HepG2 (cell line): ENCODE measurements around the gene PSMC5. TPM values are rescaled to one million over a fixed set of nuclear protein-coding genes. Genes with fewer than 3 reads are reported as not detected.

ENCODE experiments used
- CEBPZ ChIP-seq: IDR thresholded peaks from 2 replicates; pipeline ENCODE4 v1.6.1; 2012; ENCODE audit warnings: low read length, improper control_type of control experiment
- CENPT ChIP-seq: sonication (generic); formaldehyde crosslinking; IDR thresholded peaks from 2 replicates; pipeline ENCODE4 v1.8.0; 2022; ENCODE audit warnings: low read depth, mild to moderate bottlenecking, moderate library complexity, missing genetic modification reagents
- FOXO4 ChIP-seq: sonication (generic); formaldehyde crosslinking; conservative IDR thresholded peaks from 2 replicates; pipeline ENCODE4 v1.8.1; 2023; ENCODE audit warnings: missing genetic modification reagents
- HDAC6 ChIP-seq: fragments of 200-600 bp; sonication (generic); IDR thresholded peaks from 2 replicates; pipeline ENCODE4 v1.7.0; 2017; ENCODE audit warnings: mild to moderate bottlenecking, antibody characterized with exemption, low read length, low read depth
- HIC2 ChIP-seq: sonication (generic); formaldehyde crosslinking; IDR thresholded peaks from 2 replicates; pipeline ENCODE4 v1.9.0; 2022; ENCODE audit warnings: low read depth, missing genetic modification reagents
- HINFP ChIP-seq: sonication (generic); formaldehyde crosslinking; IDR thresholded peaks from 2 replicates; pipeline ENCODE4 v1.4.0; 2020; ENCODE audit warnings: low read depth, mild to moderate bottlenecking, missing genetic modification reagents
- JARID2 ChIP-seq: sonication (generic); formaldehyde crosslinking; IDR thresholded peaks from 2 replicates; pipeline ENCODE4 v1.8.1; 2023; ENCODE audit warnings: missing genetic modification reagents, inconsistent platforms; ENCODE audit not compliant: insufficient replicate concordance
- KDM5B ChIP-seq: sonication (generic); formaldehyde crosslinking; IDR thresholded peaks from 2 replicates; pipeline ENCODE4 v1.4.0; 2020; ENCODE audit warnings: missing genetic modification reagents, mild to moderate bottlenecking, borderline replicate concordance
- MAFF ChIP-seq: IDR thresholded peaks from 2 replicates; pipeline ENCODE4 v1.6.1; 2011; ENCODE audit warnings: low read depth, low read length, improper control_type of control experiment
- PHB2 ChIP-seq: fragments of 450-650 bp; IDR thresholded peaks from 2 replicates; pipeline ENCODE4 v1.6.1; 2018; ENCODE audit not compliant: partially characterized antibody
- RBAK ChIP-seq: sonication (generic); formaldehyde crosslinking; IDR thresholded peaks from 2 replicates; pipeline ENCODE4 v1.5.1; 2020; ENCODE audit warnings: mild to moderate bottlenecking, missing genetic modification reagents
- SKIL ChIP-seq: sonication (generic); formaldehyde crosslinking; IDR thresholded peaks from 2 replicates; pipeline ENCODE4 v1.8.0; 2022; ENCODE audit warnings: missing genetic modification reagents, mild to moderate bottlenecking, moderate library complexity, borderline replicate concordance
- ZFYVE20 ChIP-seq: sonication (generic); formaldehyde crosslinking; IDR thresholded peaks from 2 replicates; pipeline ENCODE4 v1.8.0; 2023; ENCODE audit warnings: low read depth, mild to moderate bottlenecking, moderate library complexity, missing genetic modification reagents, borderline replicate concordance
- ZNF317 ChIP-seq: sonication (generic); formaldehyde crosslinking; IDR thresholded peaks from 2 replicates; pipeline ENCODE4 v1.5.0; 2020; ENCODE audit warnings: mild to moderate bottlenecking, missing genetic modification reagents
- ZNF780A ChIP-seq: sonication (generic); formaldehyde crosslinking; IDR thresholded peaks from 2 replicates; pipeline ENCODE4 v1.8.0; 2022; ENCODE audit warnings: mild to moderate bottlenecking, missing genetic modification reagents, moderate library complexity
- ZNF878 ChIP-seq: sonication (generic); formaldehyde crosslinking; IDR thresholded peaks from 2 replicates; pipeline ENCODE4 v1.8.1; 2023; ENCODE audit warnings: mild to moderate bottlenecking, missing genetic modification reagents, moderate library complexity
- ZSCAN25 ChIP-seq: sonication (generic); formaldehyde crosslinking; IDR thresholded peaks from 2 replicates; pipeline ENCODE4 v1.8.0; 2022; ENCODE audit warnings: mild to moderate bottlenecking, missing genetic modification reagents
- polyA plus RNA-seq, 8 experiments: library from polyadenylated mRNA; depleted of rRNA in 3 of 8; stranded (reverse) in 7 of 8; unstranded in 1 of 8; fragments of >200 nt; fragmentation: Illumina TruSeq in 4 of 8; extraction: Trizol in 4 of 8; gene quantifications; 2 replicates each; pipeline versions ENCODE4 v1.2.1 to v1.2.3, GENCODE V29; 2011 to 2016; ENCODE audit warnings: low read depth in 4 of 8, missing spikeins in 1 of 8, mixed read lengths in 1 of 8; ENCODE audit not compliant: insufficient read depth in 1 of 8
- total RNA-seq, 5 experiments: library from RNA; depleted of rRNA; stranded (reverse); fragments of >200 nt; fragmentation: Illumina TruSeq; extraction: Trizol; gene quantifications; 2 replicates each; pipeline ENCODE4 v1.2.3, GENCODE V29; 2016; ENCODE audit warnings: low read depth in 1 of 5

Gene PSMC5
- total and polyA plus RNA-seq, 2 of the 13 experiments (the other 11 are each of a cell fraction or from before 2014, with no cell fraction given), result 35.3 to 128 TPM

- TF ChIP-seq HDAC6, result 0 out of 2 replicates have a peak, but pooled peaks have one; percentile 43
- peak; percentile 93 for TF ChIP-seq ZFYVE20 (CRISPR knock-in tag)
- TF ChIP-seq HINFP, result peak; percentile 93
- TF ChIP-seq SKIL (CRISPR knock-in tag), result no peak
- no peak for TF ChIP-seq ZNF878 (CRISPR knock-in tag)
- TF ChIP-seq RBAK, result no peak; the same call in 1 of the 2 replicates
- TF ChIP-seq PHB2, result no peak
- no peak for TF ChIP-seq FOXO4
- TF ChIP-seq MAFF, result peak; percentile 90
- no peak for TF ChIP-seq CEBPZ
- TF ChIP-seq HIC2 (CRISPR knock-in tag), result peak; percentile 82; the same call in 1 of the 2 replicates
- peak; percentile 53 for TF ChIP-seq JARID2
- peak; percentile 83; the same call in 1 of the 2 replicates for TF ChIP-seq ZNF317 (CRISPR knock-in tag)
- TF ChIP-seq KDM5B (CRISPR knock-in tag), result peak; percentile 98
- peak; percentile 38; the same call in 1 of the 2 replicates for TF ChIP-seq ZSCAN25 (CRISPR knock-in tag)
- TF ChIP-seq ZNF780A (CRISPR knock-in tag), result 0 out of 2 replicates have a peak, but pooled peaks have one; percentile 64
- 0 out of 2 replicates have a peak, but pooled peaks have one; percentile 56 for TF ChIP-seq CENPT (CRISPR knock-in tag)
Observed at GRCh38 chr17:63827002-63827800, at the start of gene PSMC5, which contains the start of gene FTSJ3 (continued).
